ENCODE data around the gene PRDX6.

GRCh38 chr1:173485401-173485800 is 8.3 kb downstream of the PRDX6 start:
- TF ChIP-seq CTCF (conservative IDR thresholded peaks at IDR 0.05; ENCODE audit: low read depth, low read length) = no peak
- no peak for TF ChIP-seq EZH2 (IDR thresholded peaks at IDR 0.05; ENCODE audit: borderline replicate concordance, low read depth, low read length, poor library complexity, severe bottlenecking)
